ENCODE data around the gene BICD2. TPM values are rescaled to one million over a fixed set of nuclear protein-coding genes. Genes with fewer than 3 reads are reported as not detected.

Gene BICD2
- total RNA-seq, 2 donors from 2014 or later, result 6.2 to 9.8 TPM

GRCh38 chr9:92774274-92774673, 9.6 kb upstream of the BICD2 start:
- intact Hi-C loops (cut with DNase I), result no loop called here
- no peak overlapping the region for H3K27ac ChIP-seq

GRCh38 chr9:92773810-92774209, 9.2 kb upstream of the BICD2 start:
- DNase-seq, result no peak
- no peak overlapping the region for H3K4me3 ChIP-seq
- no peak overlapping the region for H3K27ac ChIP-seq
- peaks cover 5% of the 10 kb centered on the region for H3K27me3 ChIP-seq
- H3K4me1 ChIP-seq, result peaks cover 7% of the 10 kb centered on the region
- H3K36me3 ChIP-seq, result no peaks in the 10 kb centered on the region
- TF ChIP-seq CTCF (IDR thresholded peaks at IDR 0.05), result no peak
- H3K9me3 ChIP-seq, result no peaks in the 10 kb centered on the region
- intact Hi-C loops (cut with DNase I), result no loop called here
- no peak overlapping the region for H3K9ac ChIP-seq (ENCODE audit: low read depth in 2 of 2, low read length in 2 of 2)

More at GRCh38 chr9:92774274-92774673, 9.6 kb upstream of the BICD2 start:
- H3K9me3 ChIP-seq, result no peaks in the 10 kb centered on the region
- no peak overlapping the region for H3K9ac ChIP-seq (ENCODE audit: low read depth in 2 of 2, low read length in 2 of 2)
- no peak for DNase-seq
- H3K36me3 ChIP-seq, result no peaks in the 10 kb centered on the region
- peaks cover 5% of the 10 kb centered on the region for H3K27me3 ChIP-seq
- no peak for TF ChIP-seq CTCF (IDR thresholded peaks at IDR 0.05)
- H3K4me1 ChIP-seq, result peaks cover 4% of the 10 kb centered on the region
- H3K4me3 ChIP-seq, result no peak overlapping the region

- no peak for TF ChIP-seq CTCF (IDR thresholded peaks at IDR 0.05)
- intact Hi-C loops (cut with DNase I), result no loop called here
- H3K9ac ChIP-seq (ENCODE audit: low read depth in 2 of 2, low read length in 2 of 2), result no peak overlapping the region
- H3K4me1 ChIP-seq, result peaks cover 7% of the 10 kb centered on the region
- no peaks in the 10 kb centered on the region for H3K36me3 ChIP-seq
- DNase-seq, result no peak
- H3K27me3 ChIP-seq, result peaks cover under 1% of the 10 kb centered on the region
- H3K27ac ChIP-seq, result no peak overlapping the region
- H3K4me3 ChIP-seq, result no peak overlapping the region
- no peaks in the 10 kb centered on the region for H3K9me3 ChIP-seq
These were observed 6.7 kb upstream of the BICD2 start for GRCh38 chr9:92771309-92771708.

GRCh38 chr9:92770360-92770995, 5.8 kb upstream of the BICD2 start:
- H3K9me3 ChIP-seq, result no peaks in the 10 kb centered on the region
- H3K9ac ChIP-seq (ENCODE audit: low read depth in 2 of 2, low read length in 2 of 2), result peak overlapping the region in 1 of 2 donors; percentile 16
- no peak for DNase-seq
- peaks cover 7% of the 10 kb centered on the region for H3K4me1 ChIP-seq
- no peaks in the 10 kb centered on the region for H3K36me3 ChIP-seq
- intact Hi-C loops (cut with DNase I), result no loop called here
- no peaks in the 10 kb centered on the region for H3K27me3 ChIP-seq
- no peak overlapping the region for H3K27ac ChIP-seq
- TF ChIP-seq CTCF (IDR thresholded peaks at IDR 0.05), result no peak
- no peak overlapping the region for H3K4me3 ChIP-seq

- Histone ChIP-seq H3K27me3 (no peaks in the 10 kb centered on the region), H3K4me1 (peaks cover 7% of the 10 kb centered on the region), H3K36me3 (no peaks in the 10 kb centered on the region), H3K9ac (ENCODE audit: low read depth in 2 of 2, low read length in 2 of 2) (peak overlapping the region in 1 of 2 donors; percentile 16), H3K4me3 (no peak overlapping the region), H3K9me3 (no peaks in the 10 kb centered on the region), H3K27ac (no peak overlapping the region)
- DNase-seq, result peak; percentile 46
- TF ChIP-seq CTCF (IDR thresholded peaks at IDR 0.05), result no peak
- intact Hi-C loops (cut with DNase I), result no loop called here
These were observed 5.3 kb upstream of the BICD2 start for GRCh38 chr9:92769990-92770359.
